ENCODE data around the gene SRPRB.

SRPRB gene, protein sequence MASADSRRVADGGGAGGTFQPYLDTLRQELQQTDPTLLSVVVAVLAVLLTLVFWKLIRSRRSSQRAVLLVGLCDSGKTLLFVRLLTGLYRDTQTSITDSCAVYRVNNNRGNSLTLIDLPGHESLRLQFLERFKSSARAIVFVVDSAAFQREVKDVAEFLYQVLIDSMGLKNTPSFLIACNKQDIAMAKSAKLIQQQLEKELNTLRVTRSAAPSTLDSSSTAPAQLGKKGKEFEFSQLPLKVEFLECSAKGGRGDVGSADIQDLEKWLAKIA

DNA sequence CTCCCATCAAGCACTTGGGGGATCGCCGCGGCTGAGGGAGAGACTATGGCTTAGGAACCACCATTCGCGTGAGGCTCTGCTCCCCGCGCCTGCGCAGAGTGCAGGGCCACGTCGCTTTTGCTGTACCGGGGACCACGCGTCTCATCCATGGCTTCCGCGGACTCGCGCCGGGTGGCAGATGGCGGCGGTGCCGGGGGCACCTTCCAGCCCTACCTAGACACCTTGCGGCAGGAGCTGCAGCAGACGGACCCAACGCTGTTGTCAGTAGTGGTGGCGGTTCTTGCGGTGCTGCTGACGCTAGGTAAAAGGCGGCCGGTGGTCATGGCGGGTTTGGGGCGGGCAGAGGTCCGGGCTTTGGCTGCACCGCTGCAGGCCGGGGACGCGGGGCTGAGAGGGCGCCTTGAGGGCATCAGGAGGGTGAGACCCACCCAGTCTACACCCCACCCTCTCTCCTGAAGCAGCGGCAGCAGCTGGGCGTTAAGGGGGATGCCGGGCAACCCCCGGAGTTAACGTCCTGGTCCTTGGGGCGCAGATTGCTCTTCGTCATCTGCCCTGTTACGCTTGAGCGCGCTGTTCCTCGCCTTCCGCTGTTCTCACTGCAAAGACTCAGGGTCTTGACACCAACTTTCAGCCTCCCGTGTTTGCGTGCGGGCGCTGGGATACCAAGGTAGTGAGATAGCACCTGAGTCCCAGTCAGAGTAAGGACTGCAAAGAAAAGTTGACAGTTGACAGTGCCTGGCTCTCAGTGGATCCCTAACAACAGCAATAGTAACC is at the start of gene SRPRB:
TSS of gene SRPRB (plus strand) at position 114 of the 774 bp plus-strand sequence. CDS start at position 148, 34 bp downstream.
- peak; percentile 98 for DNase-seq (ENCODE audit: low spot score)

DNA sequence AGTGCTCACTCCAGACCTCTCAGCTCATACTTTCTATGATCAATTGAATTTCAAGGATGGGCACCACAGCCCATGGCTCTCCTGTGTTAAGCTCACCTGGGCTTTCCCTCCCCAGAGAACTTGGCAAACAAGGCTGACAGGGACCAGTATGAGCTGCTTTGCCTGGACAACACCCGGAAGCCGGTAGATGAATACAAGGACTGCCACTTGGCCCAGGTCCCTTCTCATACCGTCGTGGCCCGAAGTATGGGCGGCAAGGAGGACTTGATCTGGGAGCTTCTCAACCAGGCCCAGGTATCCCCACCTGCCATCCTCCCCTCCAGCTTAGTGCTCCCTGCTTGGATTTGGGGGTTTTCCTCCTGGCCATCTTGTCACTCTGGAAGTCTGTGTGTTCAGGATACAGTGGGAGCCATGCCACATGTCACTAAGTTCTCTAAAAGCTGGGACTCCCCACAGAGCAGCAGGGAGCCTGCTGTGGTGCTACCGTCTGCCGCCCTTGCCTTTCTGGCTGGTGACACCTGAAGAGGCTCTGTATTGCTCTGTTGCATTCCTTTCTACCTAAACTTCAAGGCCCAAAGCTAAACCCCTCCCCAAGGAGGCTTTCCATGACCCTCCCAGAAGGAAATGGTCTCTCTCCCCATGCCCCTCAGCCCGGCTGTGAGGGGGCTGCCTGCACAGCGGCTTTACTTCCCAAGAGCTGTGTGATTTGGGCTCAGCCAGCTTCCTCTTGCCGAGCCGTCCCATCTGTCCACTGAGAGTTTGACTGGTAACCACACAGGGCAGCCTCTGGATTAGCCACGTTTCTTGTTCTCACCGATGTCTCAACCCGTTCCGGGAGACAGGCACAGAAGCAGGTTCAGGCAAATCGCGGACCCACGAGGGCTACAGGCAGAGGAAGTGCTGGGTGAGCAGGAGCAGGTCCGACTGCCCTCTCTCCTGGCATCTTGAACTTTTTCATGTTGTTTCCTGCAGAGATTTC is 48.6 kb upstream of the SRPRB start:
- DNase-seq (ENCODE audit: low spot score): no peak

DNA sequence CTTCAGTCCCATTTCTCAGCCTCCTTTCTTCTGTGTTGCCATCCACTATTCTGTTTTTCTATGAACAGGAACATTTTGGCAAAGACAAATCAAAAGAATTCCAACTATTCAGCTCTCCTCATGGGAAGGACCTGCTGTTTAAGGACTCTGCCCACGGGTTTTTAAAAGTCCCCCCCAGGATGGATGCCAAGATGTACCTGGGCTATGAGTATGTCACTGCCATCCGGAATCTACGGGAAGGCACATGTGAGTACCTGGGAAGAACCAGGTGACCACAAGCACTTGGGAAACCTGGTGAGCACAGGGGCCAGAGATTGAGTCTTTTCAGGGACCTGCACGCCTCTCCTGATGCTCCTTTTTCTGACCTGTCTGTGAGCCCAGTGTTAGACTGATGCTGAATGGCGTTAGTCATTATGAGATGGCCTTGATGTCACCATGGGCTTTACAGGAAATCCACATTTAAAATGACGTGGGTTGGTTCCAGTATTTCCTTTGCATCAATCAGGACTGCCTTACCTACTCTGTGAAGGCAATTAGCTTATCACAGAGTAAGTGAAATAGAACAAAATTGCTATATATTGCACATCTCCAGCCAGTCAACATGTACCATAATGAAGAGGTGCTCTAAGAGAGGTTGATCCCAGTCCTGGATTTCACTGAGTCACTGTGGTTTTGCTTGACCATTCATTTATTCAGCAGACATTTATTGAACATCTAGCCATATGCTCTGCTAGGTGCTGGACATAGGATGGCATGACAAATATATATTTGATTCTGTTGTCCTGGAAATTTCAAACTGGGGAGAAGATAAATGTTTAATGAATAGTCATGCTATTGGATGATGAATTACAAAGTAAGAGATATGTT is 47.7 kb upstream of the SRPRB start:
- DNase-seq (ENCODE audit: low spot score): no peak

DNA sequence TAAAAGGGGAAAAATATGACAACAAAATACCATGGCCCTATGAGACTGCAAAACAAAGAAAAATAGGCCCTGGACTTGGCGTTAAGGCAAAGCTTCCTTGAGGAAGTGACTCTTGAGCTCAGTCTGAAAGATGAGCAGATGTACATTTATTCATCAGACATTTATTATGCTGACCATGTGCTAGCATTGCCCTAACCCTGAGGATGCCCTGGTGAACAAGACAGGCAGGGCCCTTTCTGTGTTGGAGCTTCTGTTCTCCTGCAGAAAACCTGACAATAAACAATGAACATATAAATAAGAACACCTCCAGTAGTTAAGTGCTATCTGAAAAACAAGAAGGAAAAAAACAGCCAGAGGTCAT is 47.1 kb upstream of the SRPRB start:
- DNase-seq (ENCODE audit: low spot score): no peak

DNA sequence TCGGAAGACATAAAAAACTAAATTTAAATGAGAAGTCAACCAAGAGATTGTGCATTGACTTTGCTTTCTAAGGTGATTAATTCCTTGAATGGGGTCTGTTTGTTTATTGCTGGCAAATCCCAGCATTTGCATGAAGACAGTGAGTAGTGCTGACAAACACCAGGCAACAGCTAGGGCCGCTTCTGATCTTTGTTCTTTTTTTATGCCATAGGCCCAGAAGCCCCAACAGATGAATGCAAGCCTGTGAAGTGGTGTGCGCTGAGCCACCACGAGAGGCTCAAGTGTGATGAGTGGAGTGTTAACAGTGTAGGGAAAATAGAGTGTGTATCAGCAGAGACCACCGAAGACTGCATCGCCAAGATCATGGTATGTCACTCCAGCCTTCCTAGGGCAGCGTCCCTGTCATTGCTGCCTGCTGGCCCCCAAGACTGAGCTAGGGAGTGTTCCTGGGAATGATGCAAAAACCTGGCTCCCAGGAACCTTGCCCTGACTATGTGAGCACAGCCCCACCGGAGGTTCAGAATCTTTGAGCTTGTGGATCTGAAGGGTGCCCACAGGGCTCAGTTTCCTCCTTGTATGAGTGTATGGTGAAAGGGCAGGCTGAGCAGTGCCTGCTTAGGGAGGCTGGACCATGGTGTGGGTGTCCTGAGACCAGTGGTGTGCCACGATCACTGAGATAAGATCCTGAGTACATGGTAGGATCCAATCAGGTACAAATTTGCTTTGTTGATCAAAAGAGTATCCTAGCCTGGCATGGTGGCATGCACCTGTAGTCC is 46.5 kb upstream of the SRPRB start:
- DNase-seq (ENCODE audit: low spot score): no peak

DNA sequence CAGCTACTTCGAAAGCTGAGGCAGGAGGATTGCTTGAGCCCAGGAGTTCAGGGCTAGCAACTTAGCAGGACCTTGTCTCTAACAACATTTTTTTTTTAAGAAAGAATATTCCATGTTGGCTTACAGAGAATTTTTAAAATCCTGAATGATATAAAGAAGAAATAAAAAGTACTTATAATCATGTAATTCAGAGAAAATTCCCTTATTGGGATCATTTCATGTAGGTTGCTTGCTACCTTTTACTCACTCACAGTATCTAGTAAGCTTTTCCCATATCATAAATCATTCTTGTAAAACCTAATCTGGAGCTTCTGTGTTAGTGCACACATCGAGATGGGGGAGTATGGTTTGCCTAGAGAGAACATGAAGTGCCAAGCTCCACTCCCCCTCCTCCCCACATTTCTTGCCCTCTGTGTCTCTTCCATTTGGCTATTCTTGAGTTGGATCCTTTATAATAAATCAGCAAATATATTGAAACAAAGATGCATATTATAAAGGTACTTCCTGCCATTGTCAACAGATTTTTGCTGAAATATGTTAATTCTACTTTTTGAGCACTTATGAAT is 45.8 kb upstream of the SRPRB start:
- no peak for DNase-seq (ENCODE audit: low spot score)

DNA sequence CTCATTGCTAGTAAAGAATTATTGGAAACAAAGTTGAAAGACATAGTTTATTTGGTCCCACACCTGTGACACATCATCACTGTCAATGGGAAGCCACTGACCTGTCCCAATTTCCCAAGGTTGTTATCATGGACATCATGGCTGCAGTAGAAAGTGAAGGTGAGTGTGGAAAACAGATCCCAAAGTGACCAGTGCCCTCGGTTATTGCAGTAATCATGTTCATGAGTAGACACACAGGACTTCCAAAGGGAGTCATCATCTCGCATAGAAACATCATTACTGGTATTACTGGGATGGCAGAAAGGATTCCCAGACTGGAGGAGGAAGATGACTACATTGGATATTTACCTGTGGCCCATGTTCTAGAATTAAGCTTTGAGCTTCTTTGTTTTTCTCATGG is 44.7 kb upstream of the SRPRB start:
- DNase-seq (ENCODE audit: low spot score): no peak

DNA sequence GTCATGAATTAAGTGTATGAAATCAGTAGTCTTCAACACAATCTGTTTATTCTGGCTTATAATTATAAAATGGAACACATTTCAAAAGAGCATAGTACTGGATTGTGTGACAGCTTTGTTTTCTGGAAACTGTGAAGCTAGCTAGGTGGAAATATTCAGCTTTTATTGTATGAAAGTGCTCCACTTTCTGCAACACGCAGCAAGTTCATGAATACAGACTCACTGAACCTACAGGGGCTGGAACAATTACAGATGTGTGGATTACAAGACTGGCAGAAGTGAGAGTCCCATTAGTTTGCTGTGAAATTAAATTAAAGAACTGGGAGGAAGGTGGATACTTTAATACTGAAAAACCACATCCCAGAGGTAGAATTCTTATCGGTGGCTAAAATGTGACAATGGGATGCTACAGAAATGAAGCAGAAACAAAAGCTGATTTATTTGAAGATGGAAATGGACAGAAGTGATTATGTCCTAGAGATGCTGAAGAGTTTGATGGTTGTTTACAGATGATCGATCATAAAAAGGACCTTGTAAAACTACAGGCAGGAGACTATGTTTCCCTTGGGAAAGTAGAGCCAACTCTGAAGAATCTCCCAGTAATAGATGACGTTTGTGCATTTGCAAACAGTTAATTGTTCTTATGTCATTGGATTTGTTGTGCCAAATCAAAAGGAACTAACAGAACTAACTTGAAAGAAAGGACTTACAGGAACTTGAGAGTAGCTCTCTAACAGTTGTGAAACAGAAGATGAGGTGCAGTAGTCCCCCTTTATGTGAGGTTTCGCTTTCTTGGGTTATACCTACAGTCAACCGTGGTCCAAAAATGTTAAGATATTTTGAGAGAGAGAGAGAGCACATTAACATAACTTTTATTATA is 43.8 kb upstream of the SRPRB start:
- no peak for DNase-seq (ENCODE audit: low spot score)

DNA sequence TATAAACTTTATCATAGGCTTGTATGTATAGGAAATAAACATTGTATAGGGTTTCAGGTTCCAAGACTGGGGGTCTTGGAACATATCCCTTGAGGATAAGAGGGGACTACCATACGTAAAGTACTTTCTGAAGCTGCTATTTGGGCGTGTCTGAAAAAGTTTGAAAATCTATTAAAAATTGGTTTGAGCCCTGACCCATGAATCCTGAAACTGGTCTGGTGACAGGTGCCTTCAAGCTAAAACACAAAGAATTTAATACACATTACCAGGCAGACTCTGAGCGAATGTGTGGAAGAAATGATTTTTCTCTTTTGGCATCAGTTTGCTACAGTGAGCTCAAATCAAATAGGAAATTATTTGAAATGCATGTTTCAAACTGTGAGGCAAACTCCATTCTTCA is 43.1 kb upstream of the SRPRB start:
- no peak for DNase-seq (ENCODE audit: low spot score)

DNA sequence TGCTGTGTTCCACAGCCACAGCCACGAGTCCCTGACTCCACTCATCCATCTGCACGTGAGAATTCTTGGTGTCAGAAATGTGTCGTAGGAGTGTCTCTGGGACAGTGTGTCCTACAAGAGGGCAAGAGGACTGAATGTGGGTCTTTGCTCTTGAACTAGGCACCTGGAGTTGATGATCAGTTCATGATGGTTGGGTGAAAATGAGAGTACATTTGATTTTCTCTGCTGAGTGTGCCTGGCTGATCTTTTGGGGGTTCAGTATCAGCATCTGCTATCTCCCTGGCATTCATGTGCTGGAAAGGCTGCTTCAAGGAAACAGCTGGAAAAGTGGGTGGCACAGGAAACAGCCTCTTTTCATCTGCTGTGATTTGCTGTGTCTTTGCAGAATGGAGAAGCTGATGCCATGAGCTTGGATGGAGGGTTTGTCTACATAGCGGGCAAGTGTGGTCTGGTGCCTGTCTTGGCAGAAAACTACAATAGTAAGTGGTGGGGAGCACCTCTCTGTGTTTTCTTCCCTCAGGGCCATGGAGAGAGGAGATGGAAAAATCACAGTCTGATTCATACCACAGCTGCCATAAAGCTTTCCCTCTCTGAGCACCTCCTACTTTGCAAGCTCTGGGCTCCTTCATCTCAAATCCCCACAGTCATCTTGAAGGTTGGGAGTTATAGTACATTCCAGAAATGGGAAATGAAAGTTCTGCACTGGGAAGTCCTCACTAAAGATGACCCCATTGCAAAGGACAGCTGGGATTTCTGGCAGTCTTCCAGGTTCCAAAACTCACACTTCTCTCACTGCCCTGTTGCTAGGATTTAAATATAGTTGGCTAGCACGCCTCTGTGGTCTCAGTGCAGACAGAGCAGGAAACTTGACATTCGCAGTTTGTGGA is 41.6 kb upstream of the SRPRB start:
- DNase-seq (ENCODE audit: low spot score): no peak

DNA sequence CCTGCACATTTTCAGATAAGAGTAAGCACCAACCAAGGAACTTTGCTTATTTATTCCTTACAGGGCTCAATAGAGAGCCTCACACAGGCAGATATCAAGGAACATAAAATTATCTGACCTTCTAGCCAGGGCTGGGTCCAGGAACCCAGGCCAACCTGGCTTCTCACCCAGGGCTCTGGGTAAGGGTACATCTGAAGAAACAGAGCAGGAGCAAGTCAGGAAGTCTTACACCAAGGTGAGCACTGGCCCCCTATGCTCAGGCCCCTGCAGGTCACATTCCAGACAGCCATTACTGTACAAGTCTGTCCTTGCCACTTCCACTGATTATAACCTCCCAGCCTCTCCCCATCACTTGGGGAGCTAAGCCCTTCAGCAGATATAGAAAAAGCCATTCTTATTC is 40.4 kb upstream of the SRPRB start:
- no peak for DNase-seq (ENCODE audit: low spot score)

DNA sequence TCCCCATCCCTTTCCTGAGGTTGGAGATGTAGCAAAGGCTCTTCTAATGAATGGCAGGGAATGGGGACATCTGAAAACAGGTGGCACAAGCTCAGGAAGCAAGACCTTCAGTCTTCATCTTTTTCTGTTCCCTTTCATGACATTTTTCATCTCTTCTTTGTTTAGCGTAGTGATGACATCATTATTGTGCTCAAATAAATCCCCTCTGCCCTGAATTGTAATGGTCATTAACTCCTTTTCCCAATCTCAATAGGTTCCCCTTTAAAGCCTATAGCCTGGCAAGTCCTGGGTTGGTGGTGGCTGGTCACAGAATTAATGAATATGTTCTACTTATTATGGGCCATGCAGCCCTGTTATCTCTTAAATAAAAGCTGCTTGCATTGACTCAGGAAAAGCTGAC is 38.0 kb upstream of the SRPRB start:
- DNase-seq (ENCODE audit: low spot score): no peak

DNA sequence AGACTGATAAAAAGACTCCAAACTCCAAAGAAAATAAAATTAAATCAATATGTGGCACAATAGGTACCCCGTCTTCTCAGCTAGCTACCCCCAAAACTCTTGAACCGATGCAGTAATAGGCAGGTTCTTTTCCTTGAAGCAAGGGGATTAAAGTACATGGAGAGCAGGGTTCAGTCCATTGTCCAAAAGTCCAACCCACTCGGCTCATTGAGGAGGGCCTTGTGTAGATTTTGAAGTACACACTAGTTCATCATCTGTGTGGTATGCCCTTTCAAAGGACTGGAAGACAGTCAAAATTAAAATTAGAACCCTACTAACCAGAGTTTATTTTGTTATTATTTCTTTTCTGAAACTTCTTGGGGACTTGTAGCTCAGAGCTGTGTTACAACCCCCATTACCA is 36.1 kb upstream of the SRPRB start:
- no peak for DNase-seq (ENCODE audit: low spot score)

DNA sequence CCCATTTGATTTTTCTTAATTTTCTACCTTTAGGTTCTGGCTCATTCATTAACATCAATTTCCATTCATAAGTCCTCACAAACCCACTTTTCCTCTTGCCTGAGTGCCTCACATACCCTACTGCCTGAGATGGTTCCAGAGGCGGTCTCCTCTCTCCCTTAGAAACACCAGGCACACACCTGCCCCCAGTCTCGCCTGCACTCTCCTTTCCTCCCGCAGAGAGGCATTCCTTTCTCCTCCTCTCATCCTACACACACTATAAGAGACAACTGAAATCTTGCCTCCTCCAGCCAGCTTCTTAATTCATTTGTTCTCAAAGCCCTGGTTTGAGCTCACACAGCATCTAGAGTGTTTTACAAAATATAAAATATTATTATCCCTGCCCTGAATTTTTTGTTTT is 31.9 kb upstream of the SRPRB start:
- DNase-seq (ENCODE audit: low spot score): no peak

DNA sequence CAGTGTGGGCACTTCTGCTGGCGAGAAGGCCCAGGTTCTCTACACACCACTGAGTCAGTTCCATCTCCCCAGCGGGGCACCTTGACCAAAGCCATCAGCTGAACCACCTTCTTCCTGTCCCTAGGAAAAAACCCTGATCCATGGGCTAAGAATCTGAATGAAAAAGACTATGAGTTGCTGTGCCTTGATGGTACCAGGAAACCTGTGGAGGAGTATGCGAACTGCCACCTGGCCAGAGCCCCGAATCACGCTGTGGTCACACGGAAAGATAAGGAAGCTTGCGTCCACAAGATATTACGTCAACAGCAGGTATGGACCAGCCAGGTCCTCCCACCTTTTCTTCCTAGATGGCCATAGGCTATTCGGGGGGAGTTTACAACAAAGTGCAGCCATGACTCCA is 30.3 kb upstream of the SRPRB start:
- no peak for DNase-seq (ENCODE audit: low spot score)

DNA sequence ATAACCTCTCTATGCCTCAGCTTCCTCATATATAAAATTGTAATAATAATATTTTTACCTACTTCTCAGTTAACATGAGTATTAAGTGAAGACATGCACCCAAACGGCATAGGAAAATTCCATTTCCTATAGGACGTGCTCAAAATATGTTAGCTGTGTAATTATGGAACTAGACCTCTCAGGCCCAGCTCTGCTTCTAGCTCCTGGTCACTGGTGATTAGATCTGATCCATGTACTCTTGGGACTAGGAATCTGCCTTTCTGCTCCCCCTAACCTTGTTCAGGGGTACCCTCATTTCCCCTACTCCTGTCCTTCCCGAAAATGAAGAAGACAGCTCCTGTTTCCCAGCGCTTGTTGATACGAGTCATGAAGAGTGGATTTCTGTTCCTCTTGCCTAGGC is 29.8 kb upstream of the SRPRB start:
- no peak for DNase-seq (ENCODE audit: low spot score)

DNA sequence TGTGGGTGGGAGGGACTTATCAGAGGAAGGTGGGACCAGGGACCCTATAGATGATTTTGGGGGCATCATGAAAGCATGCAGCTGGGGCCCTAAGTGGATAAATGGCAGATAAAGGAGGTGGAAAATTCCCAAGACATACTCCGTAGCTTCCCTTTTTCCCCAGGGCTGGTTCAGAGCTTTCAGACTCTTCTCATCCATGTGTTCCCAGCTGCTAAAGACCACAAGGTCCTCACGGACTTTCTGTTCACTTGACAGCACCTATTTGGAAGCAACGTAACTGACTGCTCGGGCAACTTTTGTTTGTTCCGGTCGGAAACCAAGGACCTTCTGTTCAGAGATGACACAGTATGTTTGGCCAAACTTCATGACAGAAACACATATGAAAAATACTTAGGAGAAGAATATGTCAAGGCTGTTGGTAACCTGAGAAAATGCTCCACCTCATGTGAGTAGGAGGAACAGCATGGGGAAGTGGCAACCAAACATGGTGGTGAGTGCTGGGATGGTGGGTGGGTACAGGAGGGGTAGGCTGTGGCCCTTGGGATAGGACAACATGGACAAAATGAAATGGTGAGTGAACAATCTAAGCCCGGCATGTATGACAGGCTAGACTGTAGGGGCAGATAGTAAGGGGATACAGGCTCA is 28.7 kb upstream of the SRPRB start:
- no peak for DNase-seq (ENCODE audit: low spot score)
